ENCODE data around the gene CARHSP1.

GRCh38 chr16:8916541-8917225 lies 47.9 kb upstream of the CARHSP1 start:
- no peak for TF ChIP-seq CTCF (conservative IDR thresholded peaks at IDR 0.05; ENCODE audit: low read length)
- no peak for TF ChIP-seq EZH2phosphoT487 (IDR thresholded peaks at IDR 0.05; ENCODE audit: borderline replicate concordance)

All from Loucy (cell line).